HG03378 (cell line): ENCODE measurements around the gene HTT.

Source experiments
- ATAC-seq: cut with Tn5 transposase; IDR thresholded peaks from one replicate; pipeline ENCODE4 v1.9.1; 2021; ENCODE audit warnings: mild to moderate bottlenecking, moderate library complexity; ENCODE audit not compliant: unreplicated experiment

HTT gene

DNA sequence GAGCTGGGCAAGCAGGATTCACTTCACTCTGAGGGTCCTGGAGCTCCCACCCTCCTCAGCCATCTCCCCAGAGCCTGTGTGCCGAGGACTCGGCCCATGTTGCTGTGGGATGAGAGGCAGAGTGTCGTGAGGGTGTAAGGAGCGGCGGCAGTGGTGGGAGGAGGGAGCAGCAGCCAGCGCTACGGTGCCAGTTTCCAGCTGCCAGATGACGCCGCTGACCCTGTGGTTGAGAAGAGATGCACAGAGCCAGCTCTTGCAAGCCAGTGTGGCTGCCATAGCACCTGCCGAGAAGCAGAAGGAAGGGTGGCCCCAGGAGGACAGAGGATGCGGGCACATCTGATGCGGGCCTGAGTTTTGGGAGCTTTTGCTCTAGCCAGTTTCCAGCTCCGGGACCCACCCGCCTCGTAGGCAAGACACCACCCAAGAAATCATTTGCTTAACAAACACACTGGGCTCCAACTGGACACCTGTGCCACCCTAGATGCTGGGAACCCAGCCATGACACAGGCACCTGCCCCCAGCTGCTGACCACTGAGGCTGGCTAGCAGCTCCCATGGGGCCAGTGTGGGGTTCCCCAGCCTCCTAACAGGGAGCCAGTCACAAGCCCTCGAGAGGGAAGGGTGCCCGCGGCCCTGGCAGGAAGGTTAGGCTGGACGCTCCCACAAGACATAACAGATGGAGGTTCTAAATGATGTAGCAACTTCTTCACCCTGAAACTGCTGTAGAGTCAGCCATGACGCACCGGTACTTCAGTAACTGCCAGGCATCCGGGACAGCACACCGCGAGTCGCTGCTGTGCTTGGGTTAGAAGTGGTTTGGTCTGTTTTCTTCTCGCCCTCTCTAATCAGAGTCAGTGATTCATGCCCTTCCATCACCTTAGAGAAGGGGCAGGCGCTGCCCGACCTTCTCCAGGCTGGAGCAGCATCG is 183.3 kb downstream of the HTT start:
- no peak for ATAC-seq

GRCh38 chr4:3261411-3262207 is 187.1 kb downstream of the HTT start:
- ATAC-seq: no peak

DNA sequence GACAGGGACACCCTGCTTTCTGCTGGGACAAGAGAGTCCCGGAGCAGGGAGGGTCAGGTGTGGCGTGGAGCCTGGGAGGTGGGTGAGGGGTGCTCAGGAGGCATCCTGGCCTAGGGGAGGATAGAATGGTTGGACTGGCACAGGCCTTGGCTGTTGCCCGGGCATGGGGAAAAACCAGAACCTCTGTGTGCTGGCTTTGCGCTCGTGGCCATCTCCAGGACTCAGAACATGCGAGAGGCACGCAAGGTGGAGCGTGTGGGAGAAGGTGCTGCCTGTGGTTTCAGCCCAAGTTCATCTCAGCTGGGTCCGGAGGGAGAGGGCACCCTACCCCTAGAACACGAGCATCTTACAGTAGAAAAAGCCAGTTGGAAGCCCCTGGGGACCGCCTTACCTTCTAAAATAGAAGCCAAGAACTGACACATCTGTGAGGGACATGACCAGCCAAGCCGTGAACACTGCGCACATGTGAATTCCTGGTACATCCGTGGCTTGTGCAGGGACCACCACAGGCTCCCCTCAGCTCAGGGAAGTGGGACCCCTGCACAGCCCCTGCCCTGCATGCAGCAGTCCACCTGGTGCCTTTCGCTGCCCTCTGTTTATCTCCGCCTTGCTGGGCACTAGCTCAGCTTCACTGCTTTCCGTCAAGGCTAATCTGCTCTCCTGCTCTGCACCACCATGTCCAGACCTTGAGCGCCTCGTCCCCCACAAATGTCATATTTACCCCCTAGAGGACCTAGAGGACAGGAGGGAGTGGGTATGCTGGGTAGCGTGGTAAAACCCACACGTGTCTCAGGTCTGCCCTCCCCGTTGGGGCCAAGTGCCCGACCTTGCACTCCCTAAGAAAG is 187.9 kb downstream of the HTT start:
- no peak for ATAC-seq

GRCh38 chr4:3263053-3263875 is 188.8 kb downstream of the HTT start:
- ATAC-seq: no peak

DNA sequence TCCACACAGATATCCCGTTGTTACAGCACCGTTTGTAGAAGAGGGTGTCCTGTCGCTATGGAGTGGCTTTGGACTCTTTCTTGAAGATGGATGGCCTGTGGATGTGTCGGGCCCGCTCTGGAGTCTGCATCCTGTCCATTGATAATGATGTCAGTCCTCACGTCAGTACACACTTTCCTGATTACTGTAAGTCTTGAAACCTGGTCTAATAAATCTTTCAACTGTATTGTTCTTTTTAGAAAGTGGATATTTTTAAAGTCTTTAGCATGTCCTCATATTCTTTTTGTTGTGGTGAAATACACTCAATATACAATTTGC is 189.4 kb downstream of the HTT start:
- ATAC-seq: no peak

GRCh38 chr4:3266076-3266475 is 191.6 kb downstream of the HTT start:
- no peak for ATAC-seq

- no peak for ATAC-seq
Measured at GRCh38 chr4:3267576-3268394, 193.3 kb downstream of the HTT start.

DNA sequence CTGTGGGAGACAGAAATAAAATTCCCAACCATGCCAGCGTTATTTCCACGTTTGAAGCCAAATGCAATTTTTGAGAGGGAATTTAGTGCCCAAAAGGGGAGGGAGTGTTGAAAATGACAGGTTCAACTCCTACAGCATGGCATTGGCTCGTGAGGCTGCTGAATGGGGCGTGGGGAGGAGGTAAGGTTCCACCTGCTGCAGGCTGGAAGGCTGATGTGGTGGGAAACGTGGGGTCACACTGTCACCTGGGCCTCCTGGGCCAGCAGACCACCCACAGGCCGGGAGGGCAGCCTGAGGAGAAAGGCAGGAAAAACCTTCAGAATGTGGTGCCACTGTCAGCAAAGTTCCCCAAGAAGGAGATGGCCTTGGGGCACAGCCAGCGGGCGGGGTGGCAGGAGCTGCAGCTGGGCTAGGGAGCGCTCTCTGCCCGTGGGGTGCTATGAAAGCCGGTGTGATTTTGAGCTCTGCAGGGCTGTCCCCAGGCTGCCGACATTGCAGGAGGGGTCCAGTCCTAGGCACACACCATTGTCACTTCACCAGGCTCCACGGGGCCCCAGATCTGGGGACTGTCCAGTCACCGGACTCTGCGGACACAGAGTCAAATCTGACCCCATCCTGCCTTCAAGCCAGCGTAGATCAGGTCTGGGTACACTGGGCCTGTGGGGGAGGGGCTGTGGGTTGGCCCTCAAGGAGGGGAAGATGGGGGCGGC is 194.1 kb downstream of the HTT start:
- no peak for ATAC-seq

- no peak for ATAC-seq
Measured at GRCh38 chr4:3269105-3269927, 194.8 kb downstream of the HTT start.

- ATAC-seq: no peak
Measured at GRCh38 chr4:3269991-3270611, 195.6 kb downstream of the HTT start.

DNA sequence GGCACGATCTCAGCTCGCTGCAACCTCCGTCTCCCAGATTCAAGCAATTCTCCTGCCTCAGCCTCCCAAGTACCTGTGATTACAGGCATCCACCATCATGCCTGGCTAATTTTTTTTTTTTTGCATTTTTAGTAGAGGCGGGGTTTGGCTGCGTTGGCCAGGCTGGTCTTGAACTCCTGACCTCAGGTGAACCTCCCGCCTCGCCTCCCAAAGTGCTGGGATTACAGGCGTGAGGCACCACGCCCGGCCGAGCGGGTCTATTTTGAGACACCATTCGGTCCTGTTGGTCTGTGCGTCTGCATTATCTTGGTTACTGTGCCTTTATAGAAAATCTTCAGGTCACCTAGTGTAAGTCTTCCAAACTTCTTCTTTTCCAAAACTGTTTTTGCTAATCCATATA is 196.7 kb downstream of the HTT start:
- ATAC-seq: no peak

DNA sequence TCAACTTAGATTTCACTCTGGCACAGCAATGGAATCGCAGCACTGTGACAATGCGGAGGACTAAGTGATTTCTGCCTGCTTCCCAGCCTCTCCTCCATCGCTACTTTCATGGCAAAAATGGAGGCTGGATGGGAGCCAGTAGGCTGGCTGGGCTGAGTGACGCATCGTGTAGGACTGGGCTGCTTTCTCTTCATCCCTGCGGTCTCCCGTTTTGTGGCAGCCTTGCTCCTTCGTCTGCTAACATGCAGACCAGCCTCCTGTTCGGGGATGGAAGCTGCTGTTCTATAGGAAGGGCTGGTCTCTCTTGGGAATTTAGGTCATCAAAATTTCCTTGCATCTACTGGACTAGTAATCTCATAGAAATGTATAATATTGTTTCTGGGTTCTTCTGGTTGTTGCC is 202.5 kb downstream of the HTT start:
- ATAC-seq: no peak

DNA sequence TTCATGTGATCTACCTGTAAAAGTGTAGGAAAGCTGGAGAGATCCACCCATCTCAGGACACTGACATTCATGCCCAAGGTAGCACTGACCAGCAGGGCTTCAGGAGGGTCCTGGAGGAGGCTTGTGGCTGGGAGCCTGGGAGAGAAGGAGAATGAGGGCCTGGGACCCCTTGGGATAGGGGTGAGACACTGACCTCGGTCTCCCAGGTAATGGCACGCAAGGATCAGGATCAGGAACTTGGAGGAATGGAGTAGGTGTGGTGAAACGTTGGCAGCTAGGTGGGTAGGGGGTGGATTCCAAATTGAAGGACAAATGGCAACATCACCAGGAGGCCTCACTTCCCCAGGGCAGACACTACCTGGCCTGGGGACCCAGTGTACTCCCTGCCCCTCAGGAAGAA is 206.0 kb downstream of the HTT start:
- no peak for ATAC-seq

DNA sequence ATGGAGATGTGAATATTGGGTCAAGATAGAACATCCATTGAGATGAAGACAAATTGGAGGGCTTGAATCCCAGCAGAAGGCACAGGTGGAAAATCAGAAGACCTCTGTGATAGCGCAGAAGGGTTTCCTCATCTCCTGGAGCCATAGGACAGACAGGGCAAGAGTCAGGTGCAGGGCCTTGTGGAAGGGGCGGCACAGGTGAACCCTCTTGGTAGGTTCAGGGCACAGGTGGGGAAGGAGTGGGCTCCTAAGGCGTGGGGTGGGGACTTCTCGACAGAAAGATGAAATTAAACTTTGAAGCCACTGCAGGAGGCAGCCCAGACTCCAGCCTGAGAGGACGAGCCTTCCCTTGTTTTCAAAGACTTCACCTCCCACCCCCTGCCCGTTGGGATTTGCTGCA is 209.0 kb downstream of the HTT start:
- no peak for ATAC-seq

GRCh38 chr4:3283916-3284315 is 209.4 kb downstream of the HTT start:
- no peak for ATAC-seq

DNA sequence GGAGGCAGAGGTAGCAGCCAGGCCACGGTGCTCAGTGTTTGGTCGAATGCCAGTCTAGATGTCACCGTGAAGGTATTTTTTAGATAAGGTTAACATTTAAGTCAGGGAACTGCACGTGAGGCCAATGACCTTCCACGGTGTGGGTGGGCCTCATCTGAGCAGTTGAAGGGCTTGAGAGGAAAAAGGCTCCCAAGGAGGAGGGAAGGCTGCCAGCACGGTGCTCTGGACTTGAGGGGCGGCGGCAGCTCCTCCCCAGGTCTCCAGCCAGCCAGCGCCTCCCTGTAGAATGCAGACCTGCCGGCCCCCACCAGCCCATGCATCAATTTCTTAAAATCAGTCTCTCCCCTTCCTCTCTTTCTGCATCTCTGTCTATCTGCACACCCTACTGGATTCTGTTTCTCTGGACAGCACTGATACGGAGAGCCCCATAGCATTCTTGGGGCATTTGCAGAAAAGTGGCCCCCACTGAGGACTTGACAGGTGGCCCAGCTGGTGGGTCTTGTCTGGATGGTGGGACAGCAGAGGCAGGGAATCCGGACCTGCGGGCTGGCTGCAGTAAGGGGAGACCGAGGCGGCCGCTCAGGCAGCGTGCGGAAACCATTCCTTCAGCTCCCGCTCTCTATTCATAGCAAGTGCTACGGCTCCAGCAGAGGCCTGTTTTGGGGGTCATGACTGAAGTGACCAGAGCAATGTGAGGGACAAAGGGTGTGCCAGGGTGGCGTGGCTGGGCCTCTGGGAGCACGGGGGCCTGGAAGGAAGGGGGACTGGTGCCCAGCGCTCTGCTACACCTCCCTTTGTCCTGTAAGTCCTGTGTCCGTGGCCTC is 210.5 kb downstream of the HTT start:
- ATAC-seq: no peak
